ENCODE measurements around the gene TNFRSF8. TPM values are rescaled to one million over a fixed set of nuclear protein-coding genes. Genes with fewer than 3 reads are reported as not detected.

Gene TNFRSF8
- total and polyA plus RNA-seq, 2 experiments from 2014 or later: not detected

- no peak for DNase-seq (ENCODE audit: low spot score)
- no peak overlapping the region for H3K4me3 ChIP-seq
- no peaks in the 10 kb centered on the region for H3K79me2 ChIP-seq
- H3K4me1 ChIP-seq (ENCODE audit: insufficient read depth): peaks cover 3% of the 10 kb centered on the region
- no peaks in the 10 kb centered on the region for H3K9me3 ChIP-seq (ENCODE audit: low read depth)
- no peaks in the 10 kb centered on the region for H4K20me1 ChIP-seq (ENCODE audit: insufficient read depth, poor library complexity, severe bottlenecking)
- no peak overlapping the region for H2AFZ ChIP-seq
- H3K4me2 ChIP-seq: no peak overlapping the region
- H3K27me3 ChIP-seq: peaks cover 1% of the 10 kb centered on the region
- TF ChIP-seq EZH2phosphoT487 (IDR thresholded peaks at IDR 0.05; ENCODE audit: low read depth, severe bottlenecking, unreplicated experiment) (no peak), EZH2 (IDR thresholded peaks at IDR 0.05; ENCODE audit: borderline replicate concordance) (no peak), CTCF (IDR thresholded peaks at IDR 0.05; ENCODE audit: poor library complexity) (no peak)
- H3K9me2 ChIP-seq (replicated peaks; ENCODE audit: insufficient read depth): no peaks in the 10 kb centered on the region
- H3K27ac ChIP-seq: no peak overlapping the region
- no peaks in the 10 kb centered on the region for H3K36me3 ChIP-seq (replicated peaks; ENCODE audit: insufficient read depth, low read depth)
- 91% methylated on average over 3 of the region's 3 CpGs for WGBS (ENCODE audit: low lambda C conversion rate, missing lambda C conversion rate)
Measured at GRCh38 chr1:12173041-12173509, 110.0 kb downstream of the TNFRSF8 start.

- Histone ChIP-seq H3K79me2 (no peaks in the 10 kb centered on the region), H3K36me3 (replicated peaks; ENCODE audit: insufficient read depth, low read depth) (no peaks in the 10 kb centered on the region), H3K4me1 (ENCODE audit: insufficient read depth) (peaks cover 8% of the 10 kb centered on the region), H4K20me1 (ENCODE audit: insufficient read depth, poor library complexity, severe bottlenecking) (no peaks in the 10 kb centered on the region), H2AFZ (no peak overlapping the region), H3K4me3 (no peak overlapping the region), H3K4me2 (no peak overlapping the region), H3K27me3 (no peaks in the 10 kb centered on the region), H3K27ac (no peak overlapping the region), H3K9me2 (replicated peaks; ENCODE audit: insufficient read depth) (no peaks in the 10 kb centered on the region), H3K9me3 (ENCODE audit: low read depth) (no peaks in the 10 kb centered on the region)
- no peak for DNase-seq (ENCODE audit: low spot score)
- 86% methylated on average over 11 of the region's 11 CpGs for WGBS (ENCODE audit: low lambda C conversion rate, missing lambda C conversion rate)
- TF ChIP-seq EZH2 (IDR thresholded peaks at IDR 0.05; ENCODE audit: borderline replicate concordance) (no peak), EZH2phosphoT487 (IDR thresholded peaks at IDR 0.05; ENCODE audit: low read depth, severe bottlenecking, unreplicated experiment) (no peak), CTCF (IDR thresholded peaks at IDR 0.05; ENCODE audit: poor library complexity) (no peak)
Measured at GRCh38 chr1:12173631-12174121, 110.6 kb downstream of the TNFRSF8 start.

- H3K9me3 ChIP-seq (ENCODE audit: low read depth): no peaks in the 10 kb centered on the region
- DNase-seq (ENCODE audit: low spot score): no peak
- H3K27me3 ChIP-seq: no peaks in the 10 kb centered on the region
- H3K9me2 ChIP-seq (replicated peaks; ENCODE audit: insufficient read depth): no peaks in the 10 kb centered on the region
- H3K27ac ChIP-seq: no peak overlapping the region
- H3K4me1 ChIP-seq (ENCODE audit: insufficient read depth): peaks cover 8% of the 10 kb centered on the region
- no peaks in the 10 kb centered on the region for H3K79me2 ChIP-seq
- no peaks in the 10 kb centered on the region for H3K36me3 ChIP-seq (replicated peaks; ENCODE audit: insufficient read depth, low read depth)
- H2AFZ ChIP-seq: no peak overlapping the region
- WGBS (ENCODE audit: low lambda C conversion rate, missing lambda C conversion rate): 68% methylated on average over 15 of the region's 17 CpGs
- TF ChIP-seq EZH2phosphoT487 (IDR thresholded peaks at IDR 0.05; ENCODE audit: low read depth, severe bottlenecking, unreplicated experiment) (no peak), EZH2 (IDR thresholded peaks at IDR 0.05; ENCODE audit: borderline replicate concordance) (no peak), CTCF (IDR thresholded peaks at IDR 0.05; ENCODE audit: poor library complexity) (no peak)
- H4K20me1 ChIP-seq (ENCODE audit: insufficient read depth, poor library complexity, severe bottlenecking): no peaks in the 10 kb centered on the region
- H3K4me2 ChIP-seq: no peak overlapping the region
- no peak overlapping the region for H3K4me3 ChIP-seq
Measured at GRCh38 chr1:12174924-12175810, 112.1 kb downstream of the TNFRSF8 start.

All from hepatocyte (in vitro differentiated cells).